ENCODE data around the gene TTC3.
"Not testable (repeated sequence)": the region's sequence is repeated elsewhere in the genome, so short reads cannot be mapped to it uniquely, and the experiment has no call there.

Gene TTC3

DNA sequence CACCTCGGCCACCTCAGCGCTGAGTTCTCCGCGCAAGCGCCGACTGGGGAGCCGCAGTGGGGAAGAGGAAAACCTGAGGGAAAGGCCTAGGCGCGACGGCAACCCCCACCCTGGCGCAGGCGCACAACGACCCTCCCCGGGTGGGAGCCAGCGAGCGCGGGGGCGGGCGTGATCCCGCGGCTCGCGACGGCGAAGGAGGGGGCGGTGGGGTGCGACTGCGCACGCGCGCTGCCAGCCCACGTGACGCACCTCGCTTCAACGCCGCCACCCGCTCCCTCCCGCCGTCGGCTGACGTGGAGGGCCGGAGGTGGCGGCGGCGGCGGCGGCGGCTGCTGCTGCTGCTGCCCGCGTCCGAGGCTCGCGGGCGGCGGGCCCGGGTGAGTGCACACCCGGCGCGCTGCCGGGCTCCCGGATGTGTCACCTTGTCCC lies at the start of gene TTC3, which contains the start of gene PIGP:
Gene TTC3 (plus strand): TSS at position 267 of the 429 bp plus-strand sequence. CDS start 14,004 bp downstream, outside the sequence.
Gene PIGP (minus strand): TSS at position 84 of the 429 bp plus-strand sequence. CDS start 556 bp downstream, outside the sequence.
- peak; percentile 72 for DNase-seq (ENCODE audit: low spot score)

DNA sequence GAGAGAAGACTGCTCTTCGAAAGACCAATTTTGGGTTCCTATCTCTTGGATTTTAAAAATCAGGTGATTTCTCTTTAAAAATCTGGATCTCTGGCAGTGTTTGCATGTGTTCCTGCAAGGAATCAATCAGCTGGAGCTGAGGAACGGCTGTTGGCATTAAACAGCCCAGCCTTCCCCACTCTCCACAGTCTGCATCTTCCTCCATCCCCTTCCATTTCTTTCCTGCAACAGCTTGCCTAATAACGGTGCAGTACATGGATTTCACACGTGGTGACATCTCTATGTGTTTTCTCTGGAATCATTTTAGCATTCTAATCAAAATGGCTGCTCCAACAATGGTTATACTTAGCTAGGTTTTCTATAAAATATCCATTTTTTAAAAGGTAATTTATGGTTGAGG lies 46.6 kb upstream of the TTC3 start:
- no peak for DNase-seq (ENCODE audit: low spot score)

DNA sequence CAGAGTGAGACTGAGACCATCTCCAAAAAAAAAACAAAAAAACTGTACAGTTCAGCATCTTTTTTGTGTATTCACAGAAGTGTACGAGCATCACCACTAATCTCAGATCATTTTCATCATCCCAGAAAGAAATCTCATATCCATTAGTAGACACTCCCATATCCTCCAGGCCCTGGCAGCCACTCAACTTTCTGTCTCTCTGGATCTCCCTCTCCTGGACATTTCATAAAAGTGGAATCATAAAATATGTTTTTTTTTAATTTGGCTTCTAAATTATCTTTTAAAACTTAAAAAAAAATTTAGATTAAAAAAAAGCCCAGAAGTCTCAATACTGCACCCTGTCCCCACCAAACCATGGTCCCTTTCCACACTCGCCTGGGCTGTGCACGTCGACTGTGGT lies 44.5 kb upstream of the TTC3 start:
- DNase-seq (ENCODE audit: low spot score): no peak

DNA sequence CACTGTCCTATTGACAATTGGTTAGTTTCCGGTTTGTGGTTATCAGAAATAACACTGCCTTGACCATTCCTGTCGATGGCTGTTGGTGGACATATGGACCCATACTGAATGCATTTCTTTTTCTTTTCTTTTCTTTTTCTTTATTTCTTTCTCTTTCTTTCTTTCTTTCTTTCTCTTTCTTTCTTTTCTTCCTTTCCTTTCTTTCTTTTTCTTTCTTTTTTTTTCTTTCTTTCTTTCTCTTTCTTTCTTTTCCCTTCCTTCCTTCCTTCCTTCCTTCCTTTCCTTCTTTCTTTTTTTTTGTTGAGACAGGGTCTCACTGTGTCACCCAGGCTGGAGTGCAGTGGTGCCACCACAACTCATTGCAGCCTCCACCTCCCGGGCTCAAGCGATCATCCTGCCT lies 42.2 kb upstream of the TTC3 start:
- DNase-seq (ENCODE audit: low spot score): no peak

DNA sequence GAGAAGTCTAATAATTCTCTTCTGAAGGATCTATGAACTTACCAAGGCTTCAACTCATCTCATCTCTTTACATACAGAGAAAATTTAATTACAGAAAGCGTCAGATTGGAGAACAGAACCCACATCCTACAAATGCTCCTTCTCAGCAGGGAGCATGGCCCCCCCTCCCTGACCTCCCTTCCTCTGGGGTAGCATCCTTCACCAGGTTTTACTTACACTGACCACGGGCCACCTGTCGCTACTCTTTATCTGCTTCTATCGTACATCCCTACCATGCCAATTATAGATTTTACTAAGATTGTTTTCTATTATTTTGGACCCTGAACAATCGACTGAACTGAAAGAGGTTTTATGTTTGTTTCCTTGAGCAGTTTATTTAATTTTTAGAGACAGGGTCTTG lies 40.8 kb upstream of the TTC3 start:
- DNase-seq (ENCODE audit: low spot score): no peak

- DNase-seq (ENCODE audit: low spot score): no peak
Observed at GRCh38 chr21:37032877-37033471, 40.1 kb upstream of the TTC3 start.

GRCh38 chr21:37034394-37034793 lies 38.7 kb upstream of the TTC3 start:
- DNase-seq (ENCODE audit: low spot score): not testable (repeated sequence)

DNA sequence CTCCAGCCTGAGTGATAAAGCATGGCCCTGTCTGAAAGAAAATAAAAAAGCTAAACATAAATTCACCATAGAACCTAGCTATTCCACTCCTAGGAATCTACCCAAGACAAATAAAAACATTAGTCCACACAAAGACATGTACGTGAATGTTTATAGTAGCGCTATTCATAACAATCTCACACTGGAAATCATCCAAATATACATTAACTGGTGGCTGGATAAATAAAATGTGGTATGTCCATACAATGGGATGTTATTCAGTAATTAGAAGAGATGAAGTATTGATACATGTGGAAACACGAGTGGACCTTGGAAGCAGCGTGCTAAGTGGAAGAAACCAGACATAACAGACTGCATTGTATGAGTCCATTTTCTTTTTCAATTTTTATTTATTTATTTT lies 36.9 kb upstream of the TTC3 start:
- no peak for DNase-seq (ENCODE audit: low spot score)

- no peak for DNase-seq (ENCODE audit: low spot score)
Observed at GRCh38 chr21:37039411-37040075, 33.5 kb upstream of the TTC3 start.

GRCh38 chr21:37040212-37040611 lies 32.8 kb upstream of the TTC3 start:
- no peak for DNase-seq (ENCODE audit: low spot score)

GRCh38 chr21:37041706-37042271 lies 31.3 kb upstream of the TTC3 start:
- no peak for DNase-seq (ENCODE audit: low spot score)

- DNase-seq (ENCODE audit: low spot score): no peak
Observed at GRCh38 chr21:37043818-37044217, 29.2 kb upstream of the TTC3 start.

DNA sequence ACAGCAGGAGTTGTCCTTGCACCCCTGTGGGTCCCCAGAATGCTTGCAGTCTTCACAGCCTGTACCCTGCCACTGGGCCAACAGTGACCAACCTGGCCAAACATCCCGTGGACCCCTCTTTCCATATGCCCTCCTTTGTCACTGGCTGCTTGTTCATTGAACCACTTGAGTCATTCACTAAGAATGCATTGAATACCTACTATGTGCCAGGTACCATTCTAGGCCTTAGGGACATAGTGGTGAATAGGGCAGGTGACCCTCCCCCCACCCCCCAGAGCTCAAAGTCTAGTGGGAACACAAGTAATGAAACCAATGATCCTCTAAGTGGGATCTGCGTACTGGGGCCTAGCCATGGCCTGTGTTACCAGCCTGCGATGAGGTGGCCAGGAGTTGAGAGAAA lies 28.4 kb upstream of the TTC3 start:
- DNase-seq (ENCODE audit: low spot score): no peak

GRCh38 chr21:37045149-37045548 lies 27.9 kb upstream of the TTC3 start:
- DNase-seq (ENCODE audit: low spot score): no peak

DNA sequence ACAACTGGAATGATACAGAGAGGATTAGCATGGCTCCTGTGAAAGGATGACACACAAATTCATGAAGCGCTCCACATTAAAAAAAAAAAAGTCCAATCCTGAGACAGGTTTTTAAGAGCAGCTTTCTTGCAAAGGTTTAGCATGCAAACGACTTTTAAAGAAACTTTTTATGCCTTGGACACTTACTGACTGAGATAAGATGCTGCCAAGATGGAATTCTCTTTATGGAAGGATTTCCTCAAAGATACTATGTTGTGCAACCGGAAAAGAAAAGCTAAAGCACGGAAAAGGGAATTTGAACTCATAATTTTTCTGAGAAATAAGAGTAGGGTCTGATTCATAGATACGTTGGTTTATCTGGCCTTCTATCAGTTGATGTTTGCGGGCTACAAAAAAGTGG lies 27.5 kb upstream of the TTC3 start:
- DNase-seq (ENCODE audit: low spot score): no peak

- no peak for DNase-seq (ENCODE audit: low spot score)
Observed at GRCh38 chr21:37047079-37047478, 26.0 kb upstream of the TTC3 start.

DNA sequence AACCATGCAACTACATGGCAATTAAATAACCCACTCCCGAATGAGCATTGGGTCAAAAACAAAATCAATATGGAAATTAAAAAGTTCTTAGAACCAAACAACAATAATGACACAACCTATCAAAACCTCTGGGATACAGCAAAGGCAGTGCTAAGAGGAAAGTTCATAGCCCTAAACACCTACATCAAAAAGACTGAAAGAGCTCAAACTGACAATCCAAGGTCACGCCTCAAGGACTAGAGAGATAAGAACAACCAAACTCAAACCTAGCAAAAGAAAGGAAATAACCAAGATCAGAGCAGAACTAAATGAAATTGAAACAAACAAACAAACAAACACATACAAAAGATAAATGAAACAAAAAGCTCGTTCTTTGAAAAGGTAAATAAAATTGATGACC lies 23.3 kb upstream of the TTC3 start:
- not testable (repeated sequence) for DNase-seq (ENCODE audit: low spot score)

DNA sequence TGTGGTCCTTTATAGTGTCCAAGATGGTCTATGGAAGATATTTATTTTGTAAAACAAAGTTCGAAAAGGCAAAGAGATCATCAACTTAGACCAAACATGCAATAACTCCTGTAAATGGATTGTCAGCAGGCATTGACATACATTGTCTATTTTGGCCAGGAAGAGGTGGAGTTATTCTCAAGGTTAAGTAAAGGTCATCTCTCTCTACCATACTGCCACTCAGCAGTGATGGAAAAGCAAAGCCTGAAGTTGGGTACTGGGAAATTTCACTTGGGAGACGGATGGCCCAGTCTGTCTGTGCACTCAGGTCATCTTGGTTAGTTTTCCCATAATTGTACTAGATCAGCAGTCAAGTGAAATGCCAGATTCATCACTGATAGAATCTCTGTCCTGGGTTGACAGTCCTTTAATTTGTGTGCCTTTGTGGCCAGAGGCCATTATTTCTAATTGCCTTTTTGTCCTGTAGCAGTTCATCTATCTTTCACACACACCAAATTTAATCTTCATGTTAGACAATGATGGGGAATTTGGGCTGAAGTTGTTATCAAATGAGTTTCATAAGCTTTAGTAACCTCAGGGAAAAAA lies 17.7 kb upstream of the TTC3 start:
- DNase-seq (ENCODE audit: low spot score): no peak

DNA sequence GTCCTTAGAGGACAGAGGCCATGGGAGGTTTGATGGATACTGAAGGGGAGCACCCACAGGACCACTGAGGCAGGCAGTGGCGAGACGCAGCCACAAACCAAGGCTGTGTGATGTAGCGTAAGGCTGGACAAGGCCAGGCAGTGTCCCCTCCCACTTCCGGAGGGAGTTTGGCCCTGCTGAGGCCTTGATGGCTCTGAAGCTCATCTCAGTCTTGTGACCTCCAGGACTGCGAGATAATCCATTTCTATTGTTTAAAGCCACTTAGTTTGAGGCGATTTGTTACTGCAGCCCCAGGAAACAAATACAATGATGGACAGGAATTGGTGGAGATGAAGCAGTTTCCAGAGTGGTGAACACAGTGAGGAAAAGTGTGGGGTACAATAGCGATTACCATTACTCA lies 15.4 kb upstream of the TTC3 start:
- DNase-seq (ENCODE audit: low spot score): no peak

DNA sequence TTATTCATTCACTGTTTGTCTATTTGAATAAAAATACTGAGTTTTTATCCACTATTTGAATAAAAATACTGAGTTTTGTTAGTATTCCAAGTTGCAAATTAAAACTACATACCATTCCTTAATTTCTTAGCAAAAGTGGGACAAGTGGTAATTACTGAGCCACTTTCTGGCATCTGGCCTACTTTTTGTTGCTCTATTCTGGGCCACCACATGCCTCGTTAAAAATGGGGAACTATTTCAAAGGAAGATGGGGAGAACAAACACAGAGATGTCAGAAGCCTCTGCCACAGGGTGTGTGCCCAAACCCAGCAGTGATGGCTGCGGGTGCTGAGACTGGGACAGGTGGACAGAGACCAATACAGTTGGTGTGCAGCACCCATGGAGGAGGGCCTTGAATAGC lies 14.8 kb upstream of the TTC3 start:
- DNase-seq (ENCODE audit: low spot score): no peak

- no peak for DNase-seq (ENCODE audit: low spot score)
Observed at GRCh38 chr21:37059181-37059580, 13.9 kb upstream of the TTC3 start.

DNA sequence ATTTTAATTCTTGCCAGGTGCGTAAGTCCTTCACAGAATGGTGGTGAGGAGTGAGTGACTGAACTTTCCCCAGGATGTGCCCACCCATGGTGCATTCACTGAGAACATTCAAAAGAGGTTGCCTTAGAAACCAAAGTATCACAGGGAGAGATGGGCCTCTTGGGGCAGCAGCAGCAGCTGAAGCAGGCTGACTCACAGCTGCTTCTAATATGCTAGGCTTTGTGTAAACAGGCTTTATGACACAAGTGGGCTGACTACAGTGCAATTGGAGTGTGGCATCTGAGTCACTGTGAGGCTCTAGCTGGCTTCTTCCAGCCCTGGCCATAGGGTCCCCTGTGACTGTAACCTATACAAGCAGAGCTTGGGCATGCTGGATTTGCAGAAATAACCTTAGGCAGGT lies 12.8 kb upstream of the TTC3 start:
- peak; percentile 27 for DNase-seq (ENCODE audit: low spot score)

- DNase-seq (ENCODE audit: low spot score): no peak
Observed at GRCh38 chr21:37061926-37062592, 11.0 kb upstream of the TTC3 start.

Data from HuH-7.5 (cell line).